HG02884 (cell line): Measurements from ENCODE around the gene MAML1.
"Not testable (repeated sequence)": the region's sequence is repeated elsewhere in the genome, so short reads cannot be mapped to it uniquely, and the experiment has no call there.

Source experiments
- ATAC-seq: cut with Tn5 transposase; IDR thresholded peaks from one replicate; pipeline ENCODE4 v1.9.1; 2021; ENCODE audit warnings: mild to moderate bottlenecking, moderate library complexity; ENCODE audit not compliant: unreplicated experiment

The MAML1 gene, protein sequence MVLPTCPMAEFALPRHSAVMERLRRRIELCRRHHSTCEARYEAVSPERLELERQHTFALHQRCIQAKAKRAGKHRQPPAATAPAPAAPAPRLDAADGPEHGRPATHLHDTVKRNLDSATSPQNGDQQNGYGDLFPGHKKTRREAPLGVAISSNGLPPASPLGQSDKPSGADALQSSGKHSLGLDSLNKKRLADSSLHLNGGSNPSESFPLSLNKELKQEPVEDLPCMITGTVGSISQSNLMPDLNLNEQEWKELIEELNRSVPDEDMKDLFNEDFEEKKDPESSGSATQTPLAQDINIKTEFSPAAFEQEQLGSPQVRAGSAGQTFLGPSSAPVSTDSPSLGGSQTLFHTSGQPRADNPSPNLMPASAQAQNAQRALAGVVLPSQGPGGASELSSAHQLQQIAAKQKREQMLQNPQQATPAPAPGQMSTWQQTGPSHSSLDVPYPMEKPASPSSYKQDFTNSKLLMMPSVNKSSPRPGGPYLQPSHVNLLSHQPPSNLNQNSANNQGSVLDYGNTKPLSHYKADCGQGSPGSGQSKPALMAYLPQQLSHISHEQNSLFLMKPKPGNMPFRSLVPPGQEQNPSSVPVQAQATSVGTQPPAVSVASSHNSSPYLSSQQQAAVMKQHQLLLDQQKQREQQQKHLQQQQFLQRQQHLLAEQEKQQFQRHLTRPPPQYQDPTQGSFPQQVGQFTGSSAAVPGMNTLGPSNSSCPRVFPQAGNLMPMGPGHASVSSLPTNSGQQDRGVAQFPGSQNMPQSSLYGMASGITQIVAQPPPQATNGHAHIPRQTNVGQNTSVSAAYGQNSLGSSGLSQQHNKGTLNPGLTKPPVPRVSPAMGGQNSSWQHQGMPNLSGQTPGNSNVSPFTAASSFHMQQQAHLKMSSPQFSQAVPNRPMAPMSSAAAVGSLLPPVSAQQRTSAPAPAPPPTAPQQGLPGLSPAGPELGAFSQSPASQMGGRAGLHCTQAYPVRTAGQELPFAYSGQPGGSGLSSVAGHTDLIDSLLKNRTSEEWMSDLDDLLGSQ

DNA sequence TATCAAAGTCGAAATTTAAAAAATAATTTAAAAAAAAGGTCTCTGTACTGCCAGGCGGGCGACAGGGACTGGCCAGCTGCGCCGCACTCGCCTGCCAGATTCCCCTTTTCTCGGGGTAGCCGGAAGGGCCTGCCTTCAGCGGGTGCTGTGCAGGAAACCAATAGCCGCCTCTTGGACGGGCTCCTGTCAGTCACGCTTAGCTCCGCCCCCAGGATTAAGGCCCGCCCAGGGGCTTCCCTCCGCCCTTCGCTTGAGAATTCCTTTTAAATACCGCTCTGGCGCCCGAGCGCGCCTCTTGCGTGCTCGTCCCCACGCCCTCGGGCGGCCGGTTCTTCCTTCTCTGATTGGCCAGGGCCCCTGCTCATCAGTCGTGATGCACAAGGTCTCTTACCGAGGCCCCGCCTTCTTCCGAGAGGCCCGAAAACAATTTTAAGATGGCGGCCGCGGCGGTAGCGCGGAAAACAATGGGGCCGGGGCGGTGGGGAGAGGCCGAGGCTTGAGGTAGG is at the start of gene MAML1:
Gene MAML1, plus strand, starts transcription at position 411 of the 506 bp plus-strand sequence. CDS start 291 bp downstream, outside the sequence.
- ATAC-seq: peak; percentile 93

DNA sequence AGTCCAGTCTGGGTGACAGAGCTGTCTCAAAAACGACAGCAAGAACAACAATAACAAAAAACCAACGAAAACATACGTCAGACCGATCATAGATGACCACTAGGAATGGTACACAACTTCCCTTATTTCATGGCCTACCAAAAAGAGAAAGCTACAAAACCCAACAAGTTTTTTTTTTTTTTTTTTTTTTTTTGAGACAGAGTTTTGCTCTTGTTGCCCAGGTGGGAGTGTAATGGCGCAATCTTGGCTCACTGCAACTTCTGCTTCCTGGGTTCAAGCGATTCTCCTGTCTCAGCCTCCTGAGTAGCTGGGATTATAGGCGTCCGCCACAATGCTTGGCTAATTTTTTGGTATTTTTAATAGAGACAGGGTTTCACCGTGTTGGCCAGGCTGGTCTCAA is 43.4 kb upstream of the MAML1 start:
- not testable (repeated sequence) for ATAC-seq

DNA sequence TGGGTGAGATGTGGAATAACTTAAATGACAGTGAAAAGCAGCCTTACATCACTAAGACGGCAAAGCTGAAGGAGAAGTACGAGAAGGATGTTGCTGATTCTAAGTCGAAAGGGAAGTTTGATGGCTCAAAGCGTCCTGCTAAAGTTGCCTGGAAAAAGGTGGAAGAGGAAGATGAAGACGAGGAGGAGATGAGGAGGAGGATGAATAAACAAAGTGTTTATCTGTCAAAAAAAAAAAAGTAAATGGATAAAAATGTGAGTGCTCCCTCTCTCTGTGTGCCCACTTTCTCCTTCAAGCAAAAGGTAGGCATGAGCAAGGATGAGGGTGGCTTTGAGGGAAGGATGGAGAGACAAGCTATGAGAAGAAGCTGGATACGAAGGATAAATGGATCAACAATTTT is 38.1 kb upstream of the MAML1 start:
- no peak for ATAC-seq

DNA sequence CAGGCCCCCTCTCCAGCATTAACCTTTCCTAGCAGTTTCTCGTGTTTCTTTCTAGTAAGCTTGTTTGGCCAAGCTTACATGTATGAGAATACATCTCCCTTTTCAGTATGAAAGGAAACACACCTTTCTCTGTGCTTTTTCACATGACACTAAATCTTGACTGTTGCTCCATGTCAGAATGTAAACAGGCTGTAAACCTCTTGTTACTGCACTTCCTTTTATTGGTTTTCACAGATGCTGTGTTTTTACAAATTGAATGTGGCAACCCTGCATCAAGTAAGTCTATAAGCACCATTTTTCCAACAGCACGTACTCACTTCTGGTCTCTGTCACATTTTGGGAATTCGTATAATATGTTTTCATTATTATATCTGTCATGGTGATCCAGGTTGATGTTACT is 36.0 kb upstream of the MAML1 start:
- no peak for ATAC-seq

DNA sequence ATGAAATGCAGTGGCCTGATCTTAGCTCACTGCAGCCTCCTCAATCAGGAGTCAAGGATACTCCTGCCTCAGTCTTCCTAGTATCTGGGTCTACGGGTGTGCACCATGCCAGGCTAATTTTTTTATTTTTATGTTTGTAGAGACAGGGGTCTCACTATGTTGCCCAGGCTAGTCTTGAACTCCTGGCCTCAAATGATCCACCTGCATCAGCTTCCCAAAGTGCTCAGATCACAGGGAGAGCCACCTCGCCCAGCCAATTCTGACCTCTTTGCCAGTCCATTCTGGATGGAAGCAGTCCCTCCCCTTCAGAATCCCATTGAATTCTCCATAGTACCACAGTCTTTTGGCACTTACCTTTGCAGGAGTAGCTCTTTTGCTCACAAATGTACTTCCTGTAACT is 35.5 kb upstream of the MAML1 start:
- no peak for ATAC-seq

DNA sequence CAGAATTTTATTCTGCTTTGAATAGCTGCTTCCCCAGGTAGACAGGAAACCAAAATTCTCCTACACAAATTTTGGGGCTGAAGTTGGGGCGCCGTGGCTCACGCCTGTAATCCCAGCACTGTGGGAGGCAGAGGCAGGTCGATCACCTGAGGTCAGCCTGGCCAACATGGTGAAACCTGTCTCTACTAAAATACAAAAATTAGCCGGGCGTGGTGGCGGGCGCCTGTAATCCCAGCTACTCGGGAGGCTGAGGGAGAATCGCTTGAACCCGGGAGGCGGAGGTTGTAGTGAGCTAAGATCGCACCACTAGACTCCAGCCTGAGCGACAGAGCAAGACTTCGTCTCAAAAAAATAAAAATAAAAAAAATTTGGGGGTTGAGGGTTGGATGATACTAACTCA is 35.1 kb upstream of the MAML1 start:
- ATAC-seq: not testable (repeated sequence)

DNA sequence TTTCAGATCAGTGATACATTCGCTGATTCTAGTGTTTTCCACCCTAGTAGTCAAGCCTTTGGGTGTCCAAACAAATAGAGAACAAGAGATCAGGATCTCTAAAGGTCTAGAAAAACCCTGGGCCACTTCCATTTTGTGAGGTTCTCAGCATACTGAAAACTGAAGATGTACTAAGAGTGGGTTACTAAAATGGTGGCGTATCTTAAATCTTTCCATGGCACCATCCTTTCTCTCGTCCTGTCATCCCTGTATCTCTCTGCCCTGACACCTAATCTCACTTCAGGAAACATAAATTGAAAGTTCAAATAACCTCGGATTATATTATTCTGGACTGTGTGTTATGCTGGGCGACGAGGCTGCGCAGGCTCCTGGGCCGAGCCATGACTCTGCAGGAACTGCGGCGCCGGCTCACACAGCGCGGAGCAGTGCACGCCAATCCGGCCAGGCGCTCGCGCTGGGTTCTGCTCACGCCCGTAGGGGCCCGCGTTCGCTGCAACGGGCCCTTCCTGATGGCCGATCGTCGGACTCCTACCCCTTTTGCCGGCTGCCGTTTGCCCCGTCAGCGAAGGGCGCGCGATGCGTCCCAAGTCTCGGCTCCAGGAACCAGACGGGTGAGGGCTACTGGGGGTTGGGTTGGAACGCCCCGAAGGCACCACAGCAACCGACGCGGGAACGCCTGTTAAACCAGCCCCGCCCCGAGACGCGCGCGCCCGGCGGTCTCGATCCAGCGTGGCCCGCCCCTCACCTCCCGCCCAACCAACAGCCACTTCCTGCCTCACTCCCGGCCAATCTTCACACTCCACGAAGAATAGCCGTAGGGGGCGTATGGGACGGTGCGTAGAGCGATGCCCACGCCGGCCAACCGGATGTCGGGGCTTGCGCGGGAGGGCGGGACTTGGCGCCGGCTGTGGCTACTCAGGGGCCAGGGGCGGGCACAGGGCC is 34.4 kb upstream of the MAML1 start:
- peak; percentile 79 for ATAC-seq

DNA sequence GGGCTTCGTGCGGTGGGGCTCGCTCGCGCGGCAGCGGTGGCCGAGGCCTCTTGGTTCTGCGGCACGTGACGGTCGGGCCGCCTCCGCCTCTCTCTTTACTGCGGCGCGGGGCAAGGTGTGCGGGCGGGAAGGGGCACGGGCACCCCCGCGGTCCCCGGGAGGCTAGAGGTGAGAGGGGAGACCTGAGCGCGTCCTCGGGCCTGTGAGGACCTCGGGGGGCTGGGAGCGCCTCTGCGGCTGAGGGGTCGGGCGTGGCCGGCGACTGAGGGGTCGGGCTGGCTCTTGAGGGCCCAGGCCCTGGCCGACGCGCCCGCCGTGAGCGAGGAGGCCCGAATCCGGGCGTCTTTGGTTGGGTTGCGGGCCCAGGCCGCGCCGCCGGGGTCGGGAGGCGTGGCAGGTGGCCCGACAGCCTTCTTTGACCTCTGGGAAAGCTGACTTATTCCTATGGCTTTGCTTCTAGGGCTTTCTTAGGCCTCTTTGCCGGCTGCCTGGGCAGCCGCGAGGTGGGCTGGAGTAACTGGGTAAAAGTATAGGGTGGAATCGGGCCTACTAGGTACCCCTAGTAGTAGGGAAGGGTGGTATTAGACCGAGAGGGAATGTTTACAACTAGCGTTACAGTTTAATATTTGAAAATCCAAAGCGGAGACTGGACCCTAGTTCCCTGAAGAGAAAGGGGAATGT is 33.5 kb upstream of the MAML1 start, which contains the start of gene CANX:
Gene CANX, plus strand, starts transcription at position 33 of the 681 bp plus-strand sequence. CDS start 6,715 bp downstream, outside the sequence.
- ATAC-seq: no peak

DNA sequence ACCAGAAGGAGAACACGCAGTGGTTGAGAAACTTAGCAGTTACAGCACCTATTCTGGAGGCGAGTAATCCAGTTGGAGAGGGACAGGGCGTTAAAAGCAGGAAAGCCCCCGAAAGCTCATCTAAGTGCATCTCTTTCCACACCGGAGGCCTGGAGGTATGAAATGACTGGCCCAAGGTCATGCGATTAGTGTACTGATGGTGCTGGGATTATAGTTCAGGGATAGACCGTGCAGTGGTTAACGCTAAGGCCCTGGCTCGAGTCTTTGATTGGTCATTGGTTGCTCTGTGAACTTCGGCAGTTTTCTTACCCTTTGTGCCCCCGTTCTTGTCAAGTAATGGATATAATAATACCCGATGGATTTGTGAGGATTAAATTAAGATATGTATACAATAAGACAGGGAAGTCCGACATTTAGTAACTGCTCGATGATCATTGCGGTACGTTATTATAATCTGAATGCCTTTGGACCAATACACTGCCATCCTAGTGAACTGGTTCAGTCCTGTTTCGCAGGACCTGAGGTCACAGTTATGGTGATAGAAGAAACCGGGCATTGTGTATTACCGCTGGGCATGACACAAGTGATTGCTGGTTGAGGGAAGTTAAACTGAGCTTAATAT is 32.9 kb upstream of the MAML1 start:
- ATAC-seq: no peak

DNA sequence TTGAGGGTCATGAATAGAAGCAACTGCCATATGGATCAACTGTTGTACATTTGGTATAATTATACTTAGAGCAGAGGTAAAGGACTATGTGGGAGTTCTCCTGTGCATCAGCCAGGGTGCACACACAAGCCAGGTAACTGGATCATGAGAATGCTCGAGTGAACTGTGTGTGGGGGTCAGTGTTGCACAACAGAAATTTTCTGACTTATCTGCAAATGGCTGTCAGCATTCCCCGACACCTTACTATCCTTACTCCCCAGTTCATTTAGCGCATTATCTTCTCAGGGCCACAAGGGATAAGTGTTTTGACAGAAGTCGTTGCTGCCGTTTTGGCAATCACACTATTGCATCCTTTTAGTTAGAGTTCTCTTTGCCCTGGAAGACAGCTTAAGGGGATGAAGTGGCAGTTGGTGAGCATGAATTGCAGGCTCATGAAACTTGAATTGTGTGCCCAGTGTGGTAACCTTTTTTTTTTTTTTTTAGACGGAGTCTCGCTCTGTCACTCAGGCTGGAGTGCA is 32.2 kb upstream of the MAML1 start:
- no peak for ATAC-seq

DNA sequence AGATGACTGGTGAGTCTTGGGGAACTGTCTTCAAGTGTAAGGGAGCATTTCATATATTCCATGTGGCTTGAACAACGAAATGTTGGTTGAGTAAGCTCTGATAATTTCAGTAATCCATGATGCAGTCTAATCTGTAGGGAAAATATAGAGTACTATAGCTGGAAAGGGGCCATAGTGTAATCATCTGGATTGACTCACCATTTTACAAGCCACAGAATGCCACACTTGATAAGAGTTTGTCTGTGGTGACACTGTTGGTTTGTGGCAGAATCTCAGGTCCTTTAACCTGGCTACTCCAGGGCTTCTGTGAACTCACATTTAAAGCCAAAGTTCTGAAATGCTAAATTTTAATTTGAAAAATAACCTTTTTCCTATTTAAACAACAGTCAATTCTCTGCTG is 16.3 kb upstream of the MAML1 start:
- no peak for ATAC-seq

DNA sequence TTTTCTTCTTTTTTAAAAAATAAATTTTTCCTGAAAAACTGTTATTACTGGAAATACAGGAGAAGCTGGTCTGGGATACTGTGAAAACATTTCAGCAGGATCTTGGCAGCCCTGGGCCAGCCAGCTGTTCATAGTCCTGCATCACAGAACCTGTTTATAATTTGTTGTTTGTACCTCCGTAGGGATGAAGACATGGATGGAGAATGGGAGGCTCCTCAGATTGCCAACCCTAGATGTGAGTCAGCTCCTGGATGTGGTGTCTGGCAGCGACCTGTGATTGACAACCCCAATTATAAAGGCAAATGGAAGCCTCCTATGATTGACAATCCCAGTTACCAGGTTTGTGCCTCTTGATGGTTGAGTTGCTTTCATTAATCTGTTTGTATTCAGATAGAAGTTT is 12.4 kb upstream of the MAML1 start:
- ATAC-seq: no peak

DNA sequence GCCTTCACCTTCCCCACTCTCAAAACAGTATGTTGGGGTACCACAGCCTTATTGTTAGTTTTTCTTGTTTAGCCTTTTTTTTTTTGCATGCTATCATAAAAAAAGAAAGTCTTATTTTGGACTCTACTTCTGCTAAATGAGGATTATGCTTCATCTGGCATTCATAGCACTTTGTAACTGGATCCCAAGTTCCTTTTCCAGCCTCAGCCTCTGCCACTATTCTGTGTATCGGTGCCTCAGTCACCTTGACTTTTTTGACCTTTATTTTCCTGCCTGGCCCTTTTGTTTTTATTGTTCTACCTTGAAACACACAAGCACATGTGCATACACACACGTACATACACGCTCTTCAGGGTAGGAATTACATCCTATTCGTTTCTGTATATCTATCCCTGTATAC is 8.5 kb upstream of the MAML1 start:
- ATAC-seq: no peak

DNA sequence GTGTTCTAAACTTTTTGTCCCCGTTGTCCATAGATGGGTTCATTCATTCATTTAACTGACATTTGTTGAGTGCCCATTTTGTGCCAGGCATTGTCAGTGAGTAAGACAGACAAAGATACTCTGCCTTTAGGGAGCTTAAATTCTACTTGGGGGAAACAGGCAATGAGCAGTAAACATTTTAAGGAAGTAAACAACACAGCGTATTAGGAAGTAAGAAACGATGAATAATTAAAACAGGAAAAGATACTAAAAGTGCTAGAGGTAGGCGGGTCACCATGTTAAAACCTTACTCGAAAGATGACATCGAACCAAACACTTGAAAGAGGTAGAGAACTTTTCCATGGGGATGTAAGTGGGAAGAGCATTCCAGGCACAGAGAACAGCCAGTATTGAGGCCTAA is 5.5 kb upstream of the MAML1 start:
- ATAC-seq: no peak

DNA sequence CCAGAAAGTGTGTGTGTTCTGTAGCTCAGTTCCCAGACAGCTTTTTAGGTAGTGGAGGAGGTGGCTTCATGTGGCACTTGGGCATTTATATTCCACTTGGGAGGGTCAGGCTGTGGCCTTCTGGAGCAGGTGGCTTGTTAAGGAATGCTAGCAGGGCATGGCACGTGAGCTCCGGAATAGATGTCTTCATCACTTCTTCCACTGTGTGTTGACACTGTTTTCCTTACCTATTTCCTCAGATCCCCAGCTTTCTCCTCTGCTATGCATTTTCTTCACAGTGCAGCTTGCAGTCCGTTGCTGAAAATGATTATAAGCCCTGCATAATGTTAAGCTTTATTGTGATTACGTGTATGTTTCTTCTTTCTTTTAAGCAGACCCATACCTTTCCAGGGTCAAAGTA is 3.3 kb upstream of the MAML1 start:
- ATAC-seq: no peak

DNA sequence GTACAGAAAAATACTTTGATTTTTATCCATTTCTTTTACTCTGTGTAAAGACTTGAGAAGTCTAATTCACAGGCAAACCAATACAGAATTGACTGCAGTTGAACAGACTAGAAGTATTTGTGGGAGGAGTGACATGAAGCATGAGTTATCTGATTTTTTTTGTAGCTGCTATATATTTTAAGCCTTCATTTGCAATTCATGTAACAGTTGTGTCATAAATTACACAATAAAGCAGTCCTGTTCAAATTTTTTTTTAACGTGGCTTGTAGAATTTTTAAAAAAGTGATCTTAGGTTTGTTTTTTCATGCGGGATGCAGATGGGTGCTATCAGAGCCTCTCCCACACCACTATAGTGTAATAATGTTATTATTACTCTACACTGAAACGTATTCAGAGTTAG is 2.9 kb upstream of the MAML1 start:
- no peak for ATAC-seq

DNA sequence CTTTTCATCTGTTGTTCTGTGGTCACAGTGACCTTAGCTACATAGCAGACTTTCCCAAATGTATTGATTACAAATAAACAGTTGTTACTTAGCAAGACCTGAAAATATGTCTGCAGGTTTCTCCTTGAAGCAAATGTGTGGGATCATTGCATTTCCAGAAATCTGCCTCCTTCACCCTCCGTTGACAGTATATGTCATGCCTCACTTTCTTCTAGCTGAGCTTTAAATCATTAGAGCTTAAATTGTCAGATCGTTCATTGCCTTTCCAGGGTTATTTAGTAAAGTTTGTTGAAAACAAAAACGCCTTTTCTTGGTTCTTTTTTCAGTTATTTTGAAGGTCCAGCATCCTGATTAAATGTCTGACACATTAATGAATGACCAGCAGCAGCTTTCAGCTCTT is 2.3 kb upstream of the MAML1 start:
- no peak for ATAC-seq

DNA sequence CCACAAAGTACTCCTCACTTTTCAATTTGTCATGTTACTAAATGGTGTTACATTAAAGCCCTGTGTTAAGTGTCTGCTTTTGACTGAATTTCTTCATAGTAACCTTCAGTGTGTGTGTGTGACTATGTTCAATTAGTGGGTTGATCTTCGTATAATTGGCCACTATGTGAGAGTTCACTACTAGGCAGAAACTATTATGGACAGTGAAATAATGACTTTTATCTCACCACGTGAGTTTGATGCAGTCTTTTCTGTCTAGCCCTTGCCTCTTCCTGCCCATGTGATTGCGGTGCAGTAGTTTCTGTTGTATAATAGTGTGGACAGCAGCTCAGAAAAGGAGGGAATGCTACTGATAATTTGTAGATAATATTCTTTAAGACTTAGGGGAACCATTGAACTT is 1.8 kb upstream of the MAML1 start:
- ATAC-seq: no peak

DNA sequence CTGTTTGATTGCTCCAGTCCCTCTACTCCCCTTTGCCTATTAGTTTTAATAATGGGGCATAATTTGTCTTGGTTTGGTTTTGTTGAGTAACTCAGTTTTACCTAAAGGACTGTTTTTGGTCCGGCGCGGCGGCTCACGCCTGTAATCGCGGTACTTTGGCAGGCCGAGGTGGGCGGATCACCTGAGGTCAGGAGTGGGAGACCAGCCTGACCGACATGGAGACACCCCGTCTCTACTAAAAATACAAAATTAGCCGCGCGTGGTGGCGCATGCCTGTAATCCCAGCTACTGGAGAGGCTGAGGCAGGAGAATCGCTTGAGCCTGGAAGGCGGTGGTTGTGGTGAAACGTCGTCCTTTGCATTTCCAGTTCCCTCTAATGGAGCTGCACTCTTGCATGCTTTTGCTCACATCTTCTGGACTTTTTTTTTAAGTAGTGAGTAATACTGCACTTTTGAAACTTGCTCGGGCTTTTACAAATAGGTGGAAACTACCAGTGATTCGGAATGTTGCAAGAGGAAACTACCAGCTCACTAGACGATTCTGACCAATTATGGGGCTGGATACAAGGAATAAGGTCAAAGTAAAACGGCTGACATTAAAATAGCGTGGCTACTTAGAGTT is 721 bp upstream of the MAML1 start:
- ATAC-seq: peak; percentile 15
